SK-N-SH treated with all-trans-retinoic acid at 6 μM for 48 hours (cell line): ENCODE measurements around the gene LYSMD3.

ENCODE experiments used
- ATAC-seq: fragments of 200-7000 bp; cut with Tn5 transposase; 3 replicates; pipeline ENCODE4 v1.9.1; 2020; ENCODE audit warnings: mild to moderate bottlenecking, moderate library complexity
- ARNTL ChIP-seq: fragments of 450-650 bp; formaldehyde crosslinking; IDR thresholded peaks from 2 replicates; pipeline ENCODE4 v1.5.0; 2020; ENCODE audit warnings: low read depth, mild to moderate bottlenecking, moderate library complexity, borderline replicate concordance
- BACH2 ChIP-seq: fragments of 250-450 bp; sonication (Bioruptor Pico); IDR thresholded peaks from 2 replicates; pipeline ENCODE4 v1.9.0; 2021; ENCODE audit warnings: mild to moderate bottlenecking, borderline replicate concordance
- CREB5 ChIP-seq: fragments of 250-450 bp; sonication (Bioruptor Pico); IDR thresholded peaks from 2 replicates; pipeline ENCODE4 v1.5.1; 2020; ENCODE audit warnings: low read depth, mild to moderate bottlenecking, moderate library complexity
- CSDC2 ChIP-seq: fragments of 250-450 bp; sonication (Bioruptor Pico); IDR thresholded peaks from 2 replicates; pipeline ENCODE4 v1.5.0; 2020; ENCODE audit warnings: mild to moderate bottlenecking, moderate library complexity
- CSRNP3 ChIP-seq: fragments of 250-450 bp; sonication (Bioruptor Pico); IDR thresholded peaks from 2 replicates; pipeline ENCODE4 v1.5.1; 2021; ENCODE audit warnings: mild to moderate bottlenecking, moderate library complexity
- ESRRG ChIP-seq: fragments of 250-450 bp; sonication (Bioruptor Pico); IDR thresholded peaks from 2 replicates; pipeline ENCODE4 v1.6.1; 2021; ENCODE audit warnings: mild to moderate bottlenecking
- GLIS3 ChIP-seq: fragments of 250-450 bp; sonication (Bioruptor Pico); IDR thresholded peaks from 2 replicates; pipeline ENCODE4 v1.5.0; 2020; ENCODE audit warnings: mild to moderate bottlenecking, moderate library complexity
- ISL1 ChIP-seq: fragments of 250-450 bp; sonication (Bioruptor Pico); IDR thresholded peaks from 2 replicates; pipeline ENCODE4 v2.1.2; 2022; ENCODE audit warnings: mild to moderate bottlenecking, moderate library complexity
- OSR1 ChIP-seq: fragments of 250-450 bp; sonication (Bioruptor Pico); IDR thresholded peaks from 2 replicates; pipeline ENCODE4 v1.8.0; 2022; ENCODE audit warnings: moderate library complexity, mild to moderate bottlenecking, inconsistent platforms
- PATZ1 ChIP-seq: fragments of 250-450 bp; sonication (Bioruptor Pico); IDR thresholded peaks from 2 replicates; pipeline ENCODE4 v1.8.0; 2020; ENCODE audit warnings: mild to moderate bottlenecking, moderate library complexity, borderline replicate concordance
- POU6F1 ChIP-seq: fragments of 250-450 bp; sonication (Bioruptor Pico); IDR thresholded peaks from 2 replicates; pipeline ENCODE4 v1.8.0; 2021; ENCODE audit warnings: low read depth, mild to moderate bottlenecking, moderate library complexity, borderline replicate concordance
- PPARA ChIP-seq: fragments of 250-450 bp; sonication (Bioruptor Pico); IDR thresholded peaks from 2 replicates; pipeline ENCODE4 v1.5.0; 2020; ENCODE audit warnings: mild to moderate bottlenecking, borderline replicate concordance
- RARB ChIP-seq: fragments of 250-450 bp; sonication (Bioruptor Pico); IDR thresholded peaks from 2 replicates; pipeline ENCODE4 v1.8.0; 2021; ENCODE audit warnings: mild to moderate bottlenecking, moderate library complexity
- SNAI2 ChIP-seq: fragments of 250-450 bp; sonication (Bioruptor Pico); IDR thresholded peaks from 2 replicates; pipeline ENCODE4 v1.5.0; 2020; ENCODE audit warnings: mild to moderate bottlenecking, moderate library complexity
- TCF4 ChIP-seq: fragments of 250-450 bp; sonication (Bioruptor Pico); IDR thresholded peaks from 2 replicates; pipeline ENCODE4 v1.8.0; 2021; ENCODE audit warnings: mild to moderate bottlenecking, moderate library complexity, borderline replicate concordance
- TSHZ2 ChIP-seq: fragments of 250-450 bp; sonication (Bioruptor Pico); IDR thresholded peaks from 2 replicates; pipeline ENCODE4 v1.5.0; 2020; ENCODE audit warnings: mild to moderate bottlenecking, moderate library complexity
- ZFP30 ChIP-seq: fragments of 450-650 bp; formaldehyde crosslinking; IDR thresholded peaks from 2 replicates; pipeline ENCODE4 v1.5.0; 2022; ENCODE audit warnings: mild to moderate bottlenecking, moderate library complexity
- ZNF8 ChIP-seq: fragments of 450-650 bp; formaldehyde crosslinking; IDR thresholded peaks from 2 replicates; pipeline ENCODE4 v1.5.0; 2020; ENCODE audit warnings: mild to moderate bottlenecking, moderate library complexity

Gene LYSMD3

GRCh38 chr5:90570034-90570433 lies 40.6 kb upstream of the LYSMD3 start (continued):
- TF ChIP-seq POU6F1 (CRISPR knock-in tag) (no peak), CSRNP3 (no peak), GLIS3 (CRISPR knock-in tag) (no peak), ESRRG (no peak)
- TF ChIP-seq, all 23 proteins: peak for 0

- no peak for ATAC-seq
- no peak for TF ChIP-seq OSR1 (CRISPR knock-in tag)
- no peak for TF ChIP-seq BACH2 (CRISPR knock-in tag)
- no peak for TF ChIP-seq PATZ1 (CRISPR knock-in tag)
- no peak for TF ChIP-seq ISL1 (CRISPR knock-in tag)
- TF ChIP-seq, all 23 proteins: peak for 0
Measured at GRCh38 chr5:90569084-90569483, 39.7 kb upstream of the LYSMD3 start.

- ATAC-seq = no peak
- TF ChIP-seq TCF4 (CRISPR knock-in tag) (no peak), ZNF8 (no peak), PATZ1 (CRISPR knock-in tag) (no peak), ZFP30 (CRISPR knock-in tag) (no peak), CREB5 (CRISPR knock-in tag) (no peak), POU6F1 (CRISPR knock-in tag) (no peak), CSDC2 (CRISPR knock-in tag) (no peak), TSHZ2 (CRISPR knock-in tag) (no peak), RARB (CRISPR knock-in tag) (no peak), OSR1 (CRISPR knock-in tag) (no peak), CSRNP3 (no peak), SNAI2 (CRISPR knock-in tag) (no peak), ARNTL (no peak), GLIS3 (CRISPR knock-in tag) (no peak), PPARA (no peak)
Measured at GRCh38 chr5:90565491-90565890, 36.1 kb upstream of the LYSMD3 start.
